LNCAP (cell line): ENCODE results near the gene GABBR1.

ENCODE experiments used
- CTCF ChIP-seq: fragments of 450-650 bp; IDR thresholded peaks from 2 replicates; pipeline ENCODE4 v1.5.1; 2017; ENCODE audit warnings: mild to moderate bottlenecking

GABBR1 gene

GRCh38 chr6:29651413-29652197, 18.6 kb upstream of the GABBR1 start:
- TF ChIP-seq CTCF, result peak; percentile 65

- TF ChIP-seq CTCF, result peak; percentile 88
Observed at GRCh38 chr6:29649701-29650673, 17.0 kb upstream of the GABBR1 start.

- peak; percentile 62 for TF ChIP-seq CTCF
Observed at GRCh38 chr6:29647927-29648642, 15.1 kb upstream of the GABBR1 start.

GRCh38 chr6:29641430-29642148, 8.6 kb upstream of the GABBR1 start:
- no peak for TF ChIP-seq CTCF

GRCh38 chr6:29637247-29637646, 4.3 kb upstream of the GABBR1 start:
- no peak for TF ChIP-seq CTCF

GRCh38 chr6:29633534-29633905, 537 bp upstream of the GABBR1 start:
- TF ChIP-seq CTCF, result no peak
